Peyer's patch (tissue), 4 donors: ENCODE measurements around the gene NDUFS7. TPM values are rescaled to one million over a fixed set of nuclear protein-coding genes. Genes with fewer than 3 reads are reported as not detected.
"Not testable (repeated sequence)": the region's sequence is repeated elsewhere in the genome, so short reads cannot be mapped to it uniquely, and the experiment has no call there.

Source experiments
- DNase-seq, 3 donors: peaks; one replicate each; pipeline ENCODE4 v3.0.0-alpha.2; 2017 to 2019
- H3K27ac ChIP-seq, 4 donors: fragments of 200-600 bp; sonication (generic); one replicate each; pipeline ENCODE4 v1.5.1; 2016 to 2019
- H3K27me3 ChIP-seq, 2 donors: fragments of 200-600 bp; sonication (generic); one replicate each; pipeline ENCODE4 v1.5.1; 2019
- H3K36me3 ChIP-seq, 3 donors: fragments of 200-600 bp; sonication (generic); one replicate each; pipeline ENCODE4 v1.5.1; 2016 to 2019
- H3K4me1 ChIP-seq, 4 donors: fragments of 200-600 bp; sonication (generic); one replicate each; pipeline ENCODE4 v1.5.1; 2016 to 2019
- H3K4me3 ChIP-seq, 4 donors: fragments of 200-600 bp; sonication (generic); 1 replicate in 3 of 4; 2 replicates in 1 of 4; pipeline ENCODE4 v1.5.1; 2016 to 2019; ENCODE audit warnings: mild to moderate bottlenecking in 1 of 4
- H3K9me3 ChIP-seq, 4 donors: fragments of 200-600 bp; sonication (generic); one replicate each; pipeline ENCODE4 v1.5.1; 2016 to 2019; ENCODE audit warnings: mild to moderate bottlenecking in 1 of 4
- POLR2A ChIP-seq, 2 donors: fragments of 450-650 bp; IDR thresholded peaks; one replicate each; pipeline ENCODE4 v1.5.1; 2017; ENCODE audit warnings: antibody characterized with exemption in 2 of 2, mild to moderate bottlenecking in 2 of 2, moderate library complexity in 2 of 2
- total RNA-seq, 4 donors: library from RNA; depleted of rRNA; stranded (reverse); fragments of >200 nt; gene quantifications; one replicate each; pipeline ENCODE4 v1.1.0, GENCODE V29; 2016
- TF ChIP-seq, protein P1 (sequence below), 6 experiments: fragments of 450-650 bp in 4 of 6; fragments of 200-600 bp in 2 of 6; sonication (generic) in 1 of 6; IDR thresholded peaks; one replicate each; pipeline ENCODE4 v1.5.1; 2017 to 2019; ENCODE audit warnings: antibody characterized with exemption in 6 of 6, mild to moderate bottlenecking in 3 of 6, moderate library complexity in 1 of 6

Gene NDUFS7
- total RNA-seq, 4 donors from 2014 or later, result 99.9 to 165 (median 156) TPM

DNA sequence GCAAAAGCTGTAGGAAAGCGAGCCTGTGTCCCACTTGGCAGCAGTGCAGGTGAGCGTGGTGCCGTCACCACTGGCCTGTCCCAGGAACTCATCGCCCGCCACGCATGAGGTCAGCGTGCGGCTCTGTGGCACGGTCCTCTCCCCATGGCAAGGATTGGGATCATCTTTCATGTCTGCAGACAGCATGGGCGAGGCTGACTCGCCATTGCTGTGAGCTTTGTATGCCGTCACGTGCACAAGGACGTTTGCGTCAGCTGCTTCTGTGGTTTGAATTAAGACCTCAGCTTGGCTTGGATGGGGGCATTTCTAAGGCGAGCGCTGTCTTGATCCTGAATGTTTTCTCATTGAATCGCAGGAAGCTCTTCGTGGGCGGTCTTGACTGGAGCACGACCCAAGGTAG lies 33.4 kb downstream of the NDUFS7 start:
- Histone ChIP-seq H3K27ac (peak overlapping the region in 1 of 4 donors; percentile 50), H3K27me3 (no peaks in the 10 kb centered on the region), H3K36me3 (peaks cover 0 to 63% (median 0%) of the 10 kb centered on the region in 3 donors), H3K4me1 (peaks cover 4 to 64% (median 13%) of the 10 kb centered on the region in 4 donors), H3K9me3 (no peaks in the 10 kb centered on the region), H3K4me3 (no peak overlapping the region)
- DNase-seq, result no peak
- no peak for TF ChIP-seq POLR2A (IDR thresholded peaks at IDR 0.05)
- TF ChIP-seq, protein P1, sequence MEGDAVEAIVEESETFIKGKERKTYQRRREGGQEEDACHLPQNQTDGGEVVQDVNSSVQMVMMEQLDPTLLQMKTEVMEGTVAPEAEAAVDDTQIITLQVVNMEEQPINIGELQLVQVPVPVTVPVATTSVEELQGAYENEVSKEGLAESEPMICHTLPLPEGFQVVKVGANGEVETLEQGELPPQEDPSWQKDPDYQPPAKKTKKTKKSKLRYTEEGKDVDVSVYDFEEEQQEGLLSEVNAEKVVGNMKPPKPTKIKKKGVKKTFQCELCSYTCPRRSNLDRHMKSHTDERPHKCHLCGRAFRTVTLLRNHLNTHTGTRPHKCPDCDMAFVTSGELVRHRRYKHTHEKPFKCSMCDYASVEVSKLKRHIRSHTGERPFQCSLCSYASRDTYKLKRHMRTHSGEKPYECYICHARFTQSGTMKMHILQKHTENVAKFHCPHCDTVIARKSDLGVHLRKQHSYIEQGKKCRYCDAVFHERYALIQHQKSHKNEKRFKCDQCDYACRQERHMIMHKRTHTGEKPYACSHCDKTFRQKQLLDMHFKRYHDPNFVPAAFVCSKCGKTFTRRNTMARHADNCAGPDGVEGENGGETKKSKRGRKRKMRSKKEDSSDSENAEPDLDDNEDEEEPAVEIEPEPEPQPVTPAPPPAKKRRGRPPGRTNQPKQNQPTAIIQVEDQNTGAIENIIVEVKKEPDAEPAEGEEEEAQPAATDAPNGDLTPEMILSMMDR (IDR thresholded peaks at IDR 0.05), result no peak

DNA sequence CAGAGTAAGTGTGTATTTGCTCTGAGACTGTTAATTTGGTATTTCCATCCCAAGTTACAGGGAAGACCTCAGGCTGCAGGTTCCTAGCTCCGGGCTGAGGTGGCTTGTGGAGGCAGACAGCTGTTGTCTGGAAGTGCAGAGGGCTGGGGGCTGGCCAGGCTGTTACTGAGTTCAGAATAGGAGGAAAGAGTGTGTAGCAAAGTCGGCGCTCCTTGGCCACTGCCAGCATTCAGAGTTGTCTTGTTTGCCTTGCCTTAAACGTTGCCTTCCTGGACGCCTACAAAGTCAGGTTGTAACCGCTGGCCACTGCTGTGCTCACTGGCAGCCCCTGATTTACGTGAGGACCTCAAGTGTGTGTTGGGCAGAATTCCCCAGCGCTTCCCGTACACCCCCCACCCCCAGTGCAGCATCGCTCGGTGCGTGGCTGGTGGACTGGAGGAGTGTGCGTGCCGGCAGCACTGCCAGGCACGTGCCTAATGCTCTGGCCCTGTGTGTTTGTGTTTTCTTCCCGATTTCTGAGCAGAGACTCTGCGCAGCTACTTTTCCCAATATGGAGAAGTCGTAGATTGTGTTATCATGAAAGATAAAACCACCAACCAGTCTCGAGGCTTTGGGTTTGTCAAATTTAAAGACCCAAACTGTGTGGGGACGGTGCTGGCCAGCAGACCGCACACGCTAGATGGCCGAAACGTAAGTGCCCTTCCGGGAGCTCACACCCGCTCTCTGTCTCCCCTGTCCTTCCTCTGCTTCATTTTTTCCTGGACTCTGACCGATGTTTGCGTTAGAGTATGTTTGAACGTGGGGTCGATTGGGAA lies 34.2 kb downstream of the NDUFS7 start:
- H3K4me1 ChIP-seq, result peaks cover 0 to 56% (median 11%) of the 10 kb centered on the region in 4 donors
- peaks cover 0 to 68% (median 0%) of the 10 kb centered on the region in 3 donors for H3K36me3 ChIP-seq
- H3K9me3 ChIP-seq, result no peaks in the 10 kb centered on the region
- H3K27me3 ChIP-seq, result no peaks in the 10 kb centered on the region
- peak overlapping the region in 1 of 4 donors; percentile 50 for H3K27ac ChIP-seq
- TF ChIP-seq, protein P1 (IDR thresholded peaks at IDR 0.05), result no peak
- TF ChIP-seq POLR2A (IDR thresholded peaks at IDR 0.05), result no peak
- no peak overlapping the region for H3K4me3 ChIP-seq
- DNase-seq, result no peak

DNA sequence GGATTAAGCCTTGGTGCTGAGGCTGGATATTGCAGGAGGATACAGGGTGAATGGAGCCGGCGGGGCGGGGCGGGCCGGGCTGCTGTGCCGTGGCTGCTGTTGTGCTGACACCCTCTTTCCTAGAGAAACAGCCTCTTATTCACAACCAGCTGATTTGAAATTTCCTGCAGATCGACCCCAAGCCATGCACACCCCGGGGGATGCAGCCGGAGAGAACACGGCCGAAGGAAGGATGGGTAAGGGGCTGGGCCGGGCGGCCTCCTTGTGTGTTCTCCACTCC lies 34.7 kb downstream of the NDUFS7 start:
- H3K27ac ChIP-seq, result peak overlapping the region in 1 of 4 donors; percentile 50
- no peaks in the 10 kb centered on the region for H3K9me3 ChIP-seq
- TF ChIP-seq, protein P1 (IDR thresholded peaks at IDR 0.05), result no peak
- TF ChIP-seq POLR2A (IDR thresholded peaks at IDR 0.05), result no peak
- DNase-seq, result no peak
- peaks cover 0 to 68% (median 0%) of the 10 kb centered on the region in 3 donors for H3K36me3 ChIP-seq
- no peaks in the 10 kb centered on the region for H3K27me3 ChIP-seq
- H3K4me3 ChIP-seq, result no peak overlapping the region
- peaks cover 0 to 51% (median 11%) of the 10 kb centered on the region in 4 donors for H3K4me1 ChIP-seq

DNA sequence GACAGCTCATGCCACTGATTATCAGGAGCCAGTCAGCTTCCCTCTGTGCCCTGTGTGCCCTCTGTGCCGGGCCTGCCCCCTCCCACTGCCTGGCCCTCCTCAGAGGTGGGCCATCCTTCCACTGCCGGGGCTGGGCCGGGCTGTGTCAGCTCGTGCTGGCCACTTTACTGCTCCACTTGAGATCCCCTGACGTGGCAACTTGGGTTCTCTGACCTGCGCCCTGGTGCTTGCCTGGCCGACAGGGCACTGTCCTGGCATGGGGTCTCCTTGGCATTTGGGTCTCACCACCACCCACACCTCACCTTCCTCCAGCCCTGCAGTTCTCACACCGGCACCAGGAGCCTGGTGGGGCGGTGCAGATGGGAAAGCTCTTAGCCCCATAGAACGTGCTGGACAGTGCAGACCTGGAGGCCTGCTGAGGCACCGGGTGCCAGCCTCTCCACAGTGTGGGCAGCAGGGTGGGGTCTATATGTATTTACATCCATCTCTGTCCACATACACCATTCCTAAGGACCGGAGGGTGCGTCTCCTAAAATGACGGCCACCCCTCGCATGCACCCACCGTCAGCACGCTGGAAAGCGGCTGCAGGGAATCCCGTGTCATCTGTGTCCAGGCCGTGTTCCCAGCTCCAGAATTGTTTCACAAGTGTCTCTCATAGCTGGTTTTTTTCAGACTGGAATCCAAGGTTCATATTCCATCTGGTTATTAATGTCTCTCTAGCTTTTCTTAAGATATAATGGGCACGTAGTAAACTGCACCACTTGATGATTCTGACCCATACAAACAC lies 35.4 kb downstream of the NDUFS7 start:
- H3K4me1 ChIP-seq, result peaks cover 0 to 53% (median 11%) of the 10 kb centered on the region in 4 donors
- no peaks in the 10 kb centered on the region for H3K27me3 ChIP-seq
- peaks cover 0 to 71% (median 0%) of the 10 kb centered on the region in 3 donors for H3K36me3 ChIP-seq
- no peaks in the 10 kb centered on the region for H3K9me3 ChIP-seq
- TF ChIP-seq, protein P1 (IDR thresholded peaks at IDR 0.05), result no peak
- H3K4me3 ChIP-seq, result no peak overlapping the region
- no peak overlapping the region for H3K27ac ChIP-seq
- no peak for DNase-seq

DNA sequence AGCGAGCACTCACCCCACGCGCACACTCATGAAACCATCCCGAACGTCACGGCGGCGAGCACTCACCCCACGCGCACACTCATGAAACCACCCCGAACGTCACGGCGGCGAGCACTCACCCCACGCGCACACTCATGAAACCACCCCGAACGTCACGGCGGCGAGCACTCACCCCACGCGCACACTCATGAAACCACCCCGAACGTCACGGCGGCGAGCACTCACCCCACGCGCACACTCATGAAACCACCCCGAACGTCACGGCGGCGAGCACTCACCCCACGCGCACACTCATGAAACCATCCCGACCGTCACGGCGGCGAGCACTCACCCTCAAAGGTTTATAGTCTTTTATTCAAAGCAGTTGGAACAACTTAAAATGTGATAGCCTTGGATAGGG lies 36.4 kb downstream of the NDUFS7 start:
- peaks cover 0 to 73% (median 0%) of the 10 kb centered on the region in 3 donors for H3K36me3 ChIP-seq
- peaks cover 0 to 48% (median 11%) of the 10 kb centered on the region in 4 donors for H3K4me1 ChIP-seq
- not testable (repeated sequence) for DNase-seq, H3K27ac ChIP-seq, H3K27me3 ChIP-seq, H3K9me3 ChIP-seq, H3K4me3 ChIP-seq

DNA sequence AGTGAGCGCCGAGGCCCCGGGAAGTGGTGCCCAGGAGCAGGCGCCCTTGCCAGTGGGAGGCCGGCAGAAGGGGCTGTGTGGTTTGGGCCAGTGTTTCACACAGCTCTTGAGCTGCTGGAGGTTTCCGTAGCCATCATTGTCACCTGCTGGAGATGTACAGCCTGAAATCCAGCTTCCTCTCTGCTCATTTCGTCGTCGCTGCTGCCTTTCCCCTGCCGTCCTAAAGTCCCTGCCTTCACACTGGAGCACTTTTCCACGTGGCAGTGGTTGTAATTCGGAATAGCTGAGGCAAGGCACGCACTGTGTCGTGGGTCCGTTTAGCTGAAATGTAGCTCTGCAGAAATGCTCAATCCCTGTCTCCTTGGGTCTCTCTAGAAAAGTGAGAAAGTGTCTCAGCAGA lies 36.9 kb downstream of the NDUFS7 start:
- no peak overlapping the region for H3K27ac ChIP-seq
- H3K36me3 ChIP-seq, result peaks cover 0 to 78% (median 0%) of the 10 kb centered on the region in 3 donors
- no peaks in the 10 kb centered on the region for H3K27me3 ChIP-seq
- peaks cover 0 to 43% (median 9%) of the 10 kb centered on the region in 4 donors for H3K4me1 ChIP-seq
- H3K9me3 ChIP-seq, result no peaks in the 10 kb centered on the region
- no peak for TF ChIP-seq POLR2A (IDR thresholded peaks at IDR 0.05)
- TF ChIP-seq, protein P1 (IDR thresholded peaks at IDR 0.05), result no peak
- no peak overlapping the region for H3K4me3 ChIP-seq
- no peak for DNase-seq
